NT2/D1 (cell line): ENCODE measurements around the gene OR1N1.

Experiments
- DNase-seq: peaks from one replicate; pipeline ENCODE4 v3.0.0-alpha.2; 2011; ENCODE audit warnings: low read depth, low spot score
- H3K27me3 ChIP-seq: 2 replicates; pipeline ENCODE4 v1.6.0; 2011; ENCODE audit warnings: mild to moderate bottlenecking; ENCODE audit not compliant: insufficient read length, insufficient read depth
- H3K36me3 ChIP-seq: 2 replicates; pipeline ENCODE4 v1.6.1; 2011; ENCODE audit warnings: mild to moderate bottlenecking, low read length, mixed read lengths; ENCODE audit not compliant: insufficient read depth, insufficient read length
- H3K4me1 ChIP-seq: 2 replicates; pipeline ENCODE4 v1.5.1; 2011; ENCODE audit not compliant: insufficient read depth, insufficient read length
- H3K4me3 ChIP-seq: 2 replicates; pipeline ENCODE4 v1.5.1; 2011; ENCODE audit warnings: low read depth; ENCODE audit not compliant: insufficient read length
- H3K9ac ChIP-seq: 2 replicates; pipeline ENCODE4 v1.6.0; 2011; ENCODE audit warnings: low read depth; ENCODE audit not compliant: insufficient read length
- H3K9me3 ChIP-seq: 2 replicates; pipeline ENCODE4 v1.5.1; 2011; ENCODE audit warnings: mild to moderate bottlenecking, low read length; ENCODE audit not compliant: insufficient read depth
- SUZ12 ChIP-seq: IDR thresholded peaks from 2 replicates; pipeline ENCODE4 v1.6.1; 2011; ENCODE audit not compliant: insufficient read length, insufficient read depth; ENCODE audit errors: extremely low read depth
- YY1 ChIP-seq: IDR thresholded peaks from 2 replicates; pipeline ENCODE4 v1.6.1; 2011; ENCODE audit not compliant: insufficient read length, insufficient read depth
- ZNF274 ChIP-seq: IDR thresholded peaks from 2 replicates; pipeline ENCODE4 v1.6.1; 2011; ENCODE audit warnings: mild to moderate bottlenecking, low read depth, low read length

The OR1N1 gene

DNA sequence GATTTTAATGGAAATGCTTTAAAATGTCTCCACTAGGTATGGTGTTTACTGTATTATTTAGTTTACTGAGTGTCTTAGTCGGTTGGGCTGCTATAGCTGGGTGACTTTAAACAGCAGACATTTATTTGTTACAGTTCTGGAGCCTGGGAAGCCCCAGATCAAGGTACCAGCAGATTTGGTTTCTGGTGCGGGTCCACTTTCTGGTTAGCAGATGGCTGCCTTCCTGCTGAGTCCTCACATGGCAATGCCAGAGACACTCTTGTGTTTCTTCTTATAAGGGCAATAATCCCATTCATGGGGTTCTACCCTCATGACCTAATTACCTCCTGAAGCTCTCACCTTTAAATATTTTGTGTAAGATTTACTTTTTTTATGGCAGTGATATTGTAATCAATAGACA lies 8.9 kb downstream of the OR1N1 start:
- Histone ChIP-seq H3K36me3 (no peaks in the 10 kb centered on the region), H3K9ac (no peak overlapping the region), H3K4me3 (no peak overlapping the region), H3K4me1 (no peaks in the 10 kb centered on the region), H3K27me3 (peaks cover 9% of the 10 kb centered on the region), H3K9me3 (no peaks in the 10 kb centered on the region)
- DNase-seq: no peak
- TF ChIP-seq SUZ12 (no peak), ZNF274 (no peak), YY1 (no peak)

DNA sequence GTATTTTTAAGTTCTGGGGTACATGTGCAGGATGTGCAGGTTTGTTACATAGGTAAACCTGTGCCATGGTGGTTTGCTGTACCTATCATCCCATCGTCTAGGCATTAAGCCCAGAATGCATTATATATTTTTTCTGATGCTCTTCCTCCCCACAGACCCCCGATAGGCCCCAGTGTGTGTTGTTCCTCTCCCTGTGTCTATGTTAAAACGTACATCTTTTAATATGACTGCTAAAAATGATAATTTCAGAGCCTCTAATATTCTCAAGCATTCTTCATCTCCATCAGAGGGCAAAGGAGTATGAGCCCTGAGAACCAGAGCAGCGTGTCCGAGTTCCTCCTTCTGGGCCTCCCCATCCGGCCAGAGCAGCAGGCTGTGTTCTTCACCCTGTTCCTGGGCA lies 16.6 kb downstream of the OR1N1 start, which contains the start of gene OR1J2:
Gene OR1J2 (plus strand): TSS at position 301 of the 400 bp plus-strand sequence. CDS start 0 bp downstream, at position 301.
- TF ChIP-seq YY1 (no peak), ZNF274 (no peak), SUZ12 (no peak)
- H3K9me3 ChIP-seq: no peaks in the 10 kb centered on the region
- no peaks in the 10 kb centered on the region for H3K36me3 ChIP-seq
- H3K9ac ChIP-seq: no peak within 1 kb of the TSS
- H3K4me3 ChIP-seq: no peak within 1 kb of the TSS
- peaks cover 1% of the 10 kb centered on the region for H3K27me3 ChIP-seq
- no peak for DNase-seq
- no peaks in the 10 kb centered on the region for H3K4me1 ChIP-seq

DNA sequence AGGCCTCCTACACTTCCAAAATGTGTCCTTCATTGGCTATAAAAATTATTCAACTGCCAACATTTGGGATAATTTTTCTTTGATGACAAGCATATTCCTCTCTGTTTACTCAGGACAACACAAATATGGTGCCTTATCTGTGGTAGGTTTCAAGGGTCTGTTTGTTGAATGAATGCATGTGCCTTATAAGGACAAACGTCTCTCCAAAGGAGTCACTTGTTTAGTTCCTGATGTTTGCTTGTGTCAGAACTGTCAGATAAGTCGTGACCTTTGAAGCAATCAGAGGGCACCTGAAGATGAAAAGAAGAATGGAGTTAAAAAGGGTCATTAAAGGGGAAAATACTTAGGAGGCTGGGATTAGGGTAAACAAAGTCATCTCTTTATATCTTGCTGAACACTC lies 20.1 kb downstream of the OR1N1 start:
- no peaks in the 10 kb centered on the region for H3K4me1 ChIP-seq
- TF ChIP-seq YY1 (no peak), SUZ12 (no peak), ZNF274 (no peak)

DNA sequence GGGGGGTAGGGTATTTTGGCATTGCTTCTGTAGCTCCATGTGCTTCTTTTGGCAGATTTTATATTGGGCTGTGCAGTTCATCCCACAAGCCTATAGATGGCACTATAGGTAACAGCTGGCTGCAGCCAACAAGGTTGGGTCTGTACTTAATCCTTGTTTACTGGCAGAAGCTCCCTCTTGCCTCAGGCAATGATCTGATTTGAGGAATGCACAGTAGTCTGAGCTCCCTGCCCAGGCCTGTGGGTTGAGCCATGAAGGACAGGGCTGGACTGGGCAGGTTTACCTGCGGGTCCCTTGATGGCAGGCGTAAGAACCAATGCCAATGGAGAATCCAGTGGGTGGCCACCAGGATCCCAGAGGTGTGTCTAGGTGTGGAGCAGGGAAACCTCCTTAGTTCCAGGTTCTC lies 28.2 kb downstream of the OR1N1 start:
- no peak overlapping the region for H3K9ac ChIP-seq
- TF ChIP-seq YY1 (no peak), ZNF274 (no peak), SUZ12 (no peak)
- H3K4me1 ChIP-seq: peaks cover 3% of the 10 kb centered on the region
- no peaks in the 10 kb centered on the region for H3K27me3 ChIP-seq
- no peak overlapping the region for H3K4me3 ChIP-seq
- H3K9me3 ChIP-seq: no peaks in the 10 kb centered on the region; the same call in 1 of the 2 replicates
- no peaks in the 10 kb centered on the region for H3K36me3 ChIP-seq
- DNase-seq: peak; percentile 83

More for the DNA sequence above, 20.1 kb downstream of the OR1N1 start:
- no peak overlapping the region for H3K9ac ChIP-seq
- no peaks in the 10 kb centered on the region for H3K9me3 ChIP-seq
- no peaks in the 10 kb centered on the region for H3K36me3 ChIP-seq
- no peak for DNase-seq
- H3K4me3 ChIP-seq: no peak overlapping the region
- H3K27me3 ChIP-seq: no peaks in the 10 kb centered on the region

DNA sequence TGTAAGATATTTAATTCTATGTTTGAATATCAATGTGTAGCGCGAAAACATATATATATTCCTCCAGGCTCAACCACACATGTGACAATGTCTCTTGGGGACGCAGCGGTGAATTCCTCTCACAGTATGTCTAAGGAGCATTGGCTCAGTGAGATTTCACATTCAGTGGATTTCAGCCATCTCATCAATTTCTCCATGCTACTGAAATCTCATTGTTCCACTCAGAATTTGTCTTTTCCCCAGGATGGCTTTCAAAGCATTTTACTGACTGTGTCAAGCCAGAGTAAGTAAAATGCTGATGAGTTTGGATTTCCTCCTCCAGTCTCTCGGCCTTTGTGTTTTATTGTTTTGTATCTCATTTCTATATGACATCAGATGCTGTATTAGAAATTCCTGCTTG lies 48.0 kb downstream of the OR1N1 start:
- Histone ChIP-seq H3K9me3 (no peaks in the 10 kb centered on the region), H3K36me3 (no peaks in the 10 kb centered on the region), H3K4me3 (no peak overlapping the region), H3K9ac (no peak overlapping the region), H3K4me1 (no peaks in the 10 kb centered on the region), H3K27me3 (no peaks in the 10 kb centered on the region)
- DNase-seq: no peak
- no peak for TF ChIP-seq ZNF274

DNA sequence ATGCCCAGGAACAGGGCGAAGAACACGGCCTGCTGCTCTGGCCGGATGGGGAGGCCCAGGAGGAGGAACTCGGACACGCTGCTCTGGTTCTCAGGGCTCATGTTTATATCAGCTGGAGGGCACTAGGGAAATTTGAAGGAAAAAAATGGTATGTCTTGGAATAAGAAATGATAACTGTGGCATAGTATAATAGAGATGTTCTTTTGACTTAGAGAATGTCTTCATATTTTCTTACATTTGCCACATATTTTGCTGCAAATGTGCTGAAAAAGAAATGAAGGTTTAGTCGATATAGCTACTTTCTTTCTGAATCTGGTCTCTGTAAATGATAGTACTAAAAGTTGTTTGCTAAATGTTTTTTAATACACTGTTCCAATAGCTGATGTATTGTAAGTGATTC lies 49.3 kb downstream of the OR1N1 start, which contains the start of gene OR1J1:
Gene OR1J1 (minus strand): TSS at position 101 of the 400 bp plus-strand sequence. CDS start 0 bp downstream, at position 101.
- Histone ChIP-seq H3K9me3 (no peaks in the 10 kb centered on the region), H3K9ac (no peak within 1 kb of the TSS), H3K36me3 (no peaks in the 10 kb centered on the region), H3K4me1 (no peaks in the 10 kb centered on the region), H3K27me3 (no peaks in the 10 kb centered on the region), H3K4me3 (no peak within 1 kb of the TSS)
- DNase-seq: no peak
- TF ChIP-seq SUZ12 (no peak), ZNF274 (no peak), YY1 (no peak)

DNA sequence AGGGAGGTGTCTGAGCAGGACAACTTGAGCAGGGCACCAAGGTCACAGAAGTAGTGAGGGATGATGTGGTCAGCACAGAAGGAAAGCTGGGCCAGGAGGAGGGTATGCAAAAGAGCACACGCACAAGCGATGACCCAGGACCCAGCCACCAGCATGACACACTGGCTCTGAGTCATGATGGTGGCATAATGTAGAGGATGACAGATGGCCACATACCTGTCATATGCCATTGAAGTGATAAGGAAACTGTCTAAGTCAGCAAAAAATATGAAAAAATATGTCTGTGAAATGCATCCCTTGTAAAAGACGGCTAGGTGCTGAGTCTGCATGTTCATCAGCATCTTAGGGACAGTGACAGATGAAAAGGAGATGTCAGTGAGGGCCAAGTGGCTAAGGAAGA lies 49.7 kb downstream of the OR1N1 start:
- Histone ChIP-seq H3K9me3 (no peaks in the 10 kb centered on the region), H3K4me1 (no peaks in the 10 kb centered on the region), H3K36me3 (no peaks in the 10 kb centered on the region), H3K27me3 (no peaks in the 10 kb centered on the region), H3K9ac (no peak overlapping the region), H3K4me3 (no peak overlapping the region)
- no peak for DNase-seq
- TF ChIP-seq YY1 (no peak), SUZ12 (no peak), ZNF274 (no peak)
